ENCODE results near the gene DOCK4.

DNA sequence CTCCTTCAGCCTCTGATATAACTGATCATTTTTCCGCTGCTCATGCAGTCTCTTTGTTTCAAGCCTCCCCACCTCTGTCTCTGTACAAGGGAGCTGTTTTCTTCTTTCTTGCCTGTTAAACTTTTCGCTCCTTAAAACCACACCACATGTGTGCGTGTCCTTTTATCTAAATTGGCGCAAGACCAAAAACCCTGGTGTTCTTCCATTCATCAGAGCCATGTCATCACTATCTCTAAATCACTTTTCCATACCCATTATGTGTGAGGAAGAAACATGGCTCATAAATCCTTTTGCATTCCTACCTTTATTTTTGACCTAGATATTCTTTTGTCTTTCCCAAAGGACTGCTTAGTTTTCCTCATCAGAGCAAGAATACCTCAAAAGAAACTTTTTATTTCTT is 404.9 kb downstream of the DOCK4 start:
- TF ChIP-seq, protein P1, sequence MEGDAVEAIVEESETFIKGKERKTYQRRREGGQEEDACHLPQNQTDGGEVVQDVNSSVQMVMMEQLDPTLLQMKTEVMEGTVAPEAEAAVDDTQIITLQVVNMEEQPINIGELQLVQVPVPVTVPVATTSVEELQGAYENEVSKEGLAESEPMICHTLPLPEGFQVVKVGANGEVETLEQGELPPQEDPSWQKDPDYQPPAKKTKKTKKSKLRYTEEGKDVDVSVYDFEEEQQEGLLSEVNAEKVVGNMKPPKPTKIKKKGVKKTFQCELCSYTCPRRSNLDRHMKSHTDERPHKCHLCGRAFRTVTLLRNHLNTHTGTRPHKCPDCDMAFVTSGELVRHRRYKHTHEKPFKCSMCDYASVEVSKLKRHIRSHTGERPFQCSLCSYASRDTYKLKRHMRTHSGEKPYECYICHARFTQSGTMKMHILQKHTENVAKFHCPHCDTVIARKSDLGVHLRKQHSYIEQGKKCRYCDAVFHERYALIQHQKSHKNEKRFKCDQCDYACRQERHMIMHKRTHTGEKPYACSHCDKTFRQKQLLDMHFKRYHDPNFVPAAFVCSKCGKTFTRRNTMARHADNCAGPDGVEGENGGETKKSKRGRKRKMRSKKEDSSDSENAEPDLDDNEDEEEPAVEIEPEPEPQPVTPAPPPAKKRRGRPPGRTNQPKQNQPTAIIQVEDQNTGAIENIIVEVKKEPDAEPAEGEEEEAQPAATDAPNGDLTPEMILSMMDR (IDR thresholded peaks at IDR 0.05; ENCODE audit: insufficient read depth, low read depth, low read length), result no peak
- TF ChIP-seq EZH2 (IDR thresholded peaks at IDR 0.05; ENCODE audit: insufficient read depth, low read length), result no peak
